K562 (cell line): Measurements from ENCODE around the gene TEX52. TPM values are rescaled to one million over a fixed set of nuclear protein-coding genes. Genes with fewer than 3 reads are reported as not detected.

Experiments
- ARNT ChIP-seq, 2 experiments: fragments of 450-650 bp; IDR thresholded peaks; 2 replicates each; pipeline ENCODE4 v1.6.1; 2016; ENCODE audit warnings: mild to moderate bottlenecking in 1 of 2
- BCOR ChIP-seq: fragments of 450-650 bp; IDR thresholded peaks from 2 replicates; pipeline ENCODE4 v1.6.1; 2016
- BMI1 ChIP-seq: fragments of 150-350 bp; IDR thresholded peaks from 2 replicates; pipeline ENCODE4 v1.6.1; 2014; ENCODE audit warnings: low read length
- EP400 ChIP-seq: fragments of 450-650 bp; IDR thresholded peaks from 2 replicates; pipeline ENCODE4 v1.6.1; 2017; ENCODE audit warnings: antibody characterized with exemption, mild to moderate bottlenecking, moderate library complexity
- HMG20B ChIP-seq: fragments of 250-450 bp; sonication (Bioruptor Pico); IDR thresholded peaks from 2 replicates; pipeline ENCODE4 v1.5.0; 2021; ENCODE audit warnings: mild to moderate bottlenecking
- ILF3 ChIP-seq: fragments of 450-650 bp; IDR thresholded peaks from 2 replicates; pipeline ENCODE4 v1.6.1; 2018; ENCODE audit warnings: antibody characterized with exemption, mild to moderate bottlenecking, moderate library complexity, borderline replicate concordance
- KAT7 ChIP-seq: sonication (generic); formaldehyde crosslinking; IDR thresholded peaks from 2 replicates; pipeline ENCODE4 v1.8.0; 2022; ENCODE audit warnings: missing genetic modification reagents, mild to moderate bottlenecking, borderline replicate concordance
- KLF13 ChIP-seq: fragments of 450-650 bp; IDR thresholded peaks from 2 replicates; pipeline ENCODE4 v1.6.1; 2016; ENCODE audit warnings: missing genetic modification characterization, low read depth, mild to moderate bottlenecking, missing compliant biosample characterization, moderate library complexity, borderline replicate concordance
- NFATC3 ChIP-seq: fragments of 450-650 bp; IDR thresholded peaks from 2 replicates; pipeline ENCODE4 v1.6.1; 2017; ENCODE audit warnings: mild to moderate bottlenecking
- NR4A1 ChIP-seq, 2 experiments: fragments of 250-450 bp in 1 of 2; fragments of 450-650 bp in 1 of 2; sonication (Bioruptor Pico) in 1 of 2; IDR thresholded peaks; 2 replicates each; pipeline versions ENCODE4 v1.4.0 to v1.6.1; 2016 to 2020; ENCODE audit warnings: mild to moderate bottlenecking in 2 of 2, missing compliant biosample characterization in 1 of 2, missing genetic modification characterization in 1 of 2, moderate library complexity in 1 of 2
- NRF1 ChIP-seq, 2 experiments: fragments of 450-650 bp; IDR thresholded peaks in 1 of 2; conservative IDR thresholded peaks in 1 of 2; 2 replicates each; pipeline ENCODE4 v1.6.1; 2014; ENCODE audit warnings: mild to moderate bottlenecking in 2 of 2
- POLR2A ChIP-seq: fragments of 450-650 bp; conservative IDR thresholded peaks from 2 replicates; pipeline ENCODE4 v1.6.1; 2016
- RB1 ChIP-seq: fragments of 450-650 bp; IDR thresholded peaks from 2 replicates; pipeline ENCODE4 v1.6.1; 2017; ENCODE audit warnings: low read depth, mild to moderate bottlenecking
- RBFOX2 ChIP-seq: fragments of 200-400 bp; formaldehyde crosslinking; IDR thresholded peaks from 2 replicates; pipeline ENCODE4 v1.6.1; 2017; ENCODE audit warnings: low read depth, mild to moderate bottlenecking, low read length, moderate library complexity
- RBM15 ChIP-seq: fragments of 200-400 bp; formaldehyde crosslinking; IDR thresholded peaks from 2 replicates; pipeline ENCODE4 v1.6.1; 2018; ENCODE audit warnings: mild to moderate bottlenecking, low read length, moderate library complexity; ENCODE audit not compliant: insufficient read depth
- SAP30 ChIP-seq: fragments of 200-600 bp; sonication (generic); IDR thresholded peaks from 2 replicates; pipeline ENCODE4 v1.6.1; 2012; ENCODE audit warnings: borderline replicate concordance, low read depth, mild to moderate bottlenecking, moderate library complexity, low read length, control low read depth, inconsistent platforms; ENCODE audit not compliant: insufficient read depth, poor library complexity, severe bottlenecking
- SETDB1 ChIP-seq: IDR thresholded peaks from one replicate; pipeline ENCODE4 v1.6.1; 2012; ENCODE audit warnings: low read length, control low read depth, inconsistent platforms
- SMAD2 ChIP-seq: fragments of 150-350 bp; IDR thresholded peaks from 2 replicates; pipeline ENCODE4 v1.6.1; 2014; ENCODE audit warnings: low read depth, mild to moderate bottlenecking, low read length
- SUPT5H ChIP-seq: fragments of 450-650 bp; IDR thresholded peaks from 2 replicates; pipeline ENCODE4 v1.6.1; 2016
- ZNF121 ChIP-seq: sonication (generic); formaldehyde crosslinking; conservative IDR thresholded peaks from 2 replicates; pipeline ENCODE4 v1.8.0; 2022; ENCODE audit warnings: missing genetic modification reagents
- polyA plus RNA-seq, 8 experiments: library from polyadenylated mRNA; depleted of rRNA in 4 of 8; stranded (reverse) in 5 of 8; unstranded in 3 of 8; fragments of >200 nt; fragmentation: Nextera tagmentation in 2 of 8; fragmentation: Illumina TruSeq in 1 of 8; extraction: Ambion mirVana in 2 of 8; extraction: Trizol in 1 of 8; gene quantifications; 2 replicates each; pipeline versions ENCODE4 v1.2.1 to v1.2.3, GENCODE V29; 2011 to 2014; ENCODE audit warnings: inconsistent platforms in 1 of 8, missing spikeins in 1 of 8
- total RNA-seq, 7 experiments: library from RNA; depleted of rRNA in 6 of 7; stranded (reverse); fragments of >200 nt in 6 of 7; fragmentation: Illumina TruSeq in 2 of 7; extraction: Trizol in 2 of 7; gene quantifications; 2 replicates each; pipeline versions ENCODE4 v1.2.1 to v1.2.3, GENCODE V29; 2011 to 2021; ENCODE audit warnings: low replicate concordance in 1 of 7
- TF ChIP-seq, protein P1 (sequence below): fragments of 250-450 bp; sonication (Bioruptor Pico); IDR thresholded peaks from 2 replicates; pipeline ENCODE4 v1.4.0; 2020; ENCODE audit warnings: mild to moderate bottlenecking
- TF ChIP-seq, protein P2 (sequence below): sonication (generic); formaldehyde crosslinking; IDR thresholded peaks from 2 replicates; pipeline ENCODE4 v1.8.0; 2023; ENCODE audit warnings: mild to moderate bottlenecking, missing genetic modification reagents
- TF ChIP-seq, protein P3 (sequence below): sonication (generic); formaldehyde crosslinking; IDR thresholded peaks from 2 replicates; pipeline ENCODE4 v1.8.0; 2022; ENCODE audit warnings: mild to moderate bottlenecking, low read depth, missing genetic modification reagents

The TEX52 gene
- total and polyA plus RNA-seq, 9 of the 15 experiments (the other 6 are each of a cell fraction or from before 2014, with no cell fraction given) = not detected

DNA sequence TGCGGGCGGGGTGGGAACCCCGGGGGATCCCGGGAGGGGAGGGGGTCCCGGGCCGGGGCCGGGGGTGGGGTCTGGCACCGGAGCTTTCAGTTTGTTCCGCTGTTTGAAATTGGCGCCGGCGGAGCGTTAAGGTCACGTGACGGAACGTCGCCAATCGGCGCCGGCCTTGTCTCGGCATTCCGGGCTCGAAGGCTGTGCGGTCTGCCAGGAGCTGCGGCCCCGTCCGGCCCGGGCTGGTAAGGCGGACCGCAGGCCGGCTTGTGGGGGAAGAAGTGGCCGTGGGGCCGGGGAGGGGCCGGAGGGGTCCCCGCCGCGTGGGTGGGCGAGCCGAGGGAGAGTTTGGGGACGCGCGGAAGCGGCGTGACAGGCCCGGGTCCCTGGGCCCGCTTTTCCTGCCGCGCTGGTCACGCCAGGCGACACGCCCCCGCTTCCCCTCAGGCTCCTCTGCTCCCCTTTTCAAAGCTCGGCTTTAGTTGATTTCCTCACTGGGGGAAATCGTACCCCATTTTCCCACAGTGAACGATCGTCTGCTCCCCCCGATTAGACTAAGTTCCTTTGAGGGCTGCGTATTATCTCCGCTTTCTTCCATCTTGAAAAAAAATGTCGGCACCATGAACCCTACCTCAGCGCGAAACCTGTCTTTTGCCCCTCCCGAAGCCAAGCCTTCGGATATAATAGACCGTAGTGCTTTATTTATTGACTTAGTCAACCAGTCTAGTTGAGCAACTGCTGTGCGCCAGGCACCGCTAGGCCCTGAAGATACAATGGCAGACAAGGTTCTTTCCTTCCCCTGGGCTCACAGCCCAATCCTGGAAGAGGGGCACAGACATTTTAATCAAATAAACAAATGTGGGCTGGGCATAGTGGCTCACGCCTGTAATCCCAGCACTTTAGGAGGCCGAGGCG is 20.5 kb upstream of the TEX52 start, which contains the start of the genes FOXM1 and RHNO1 (continued):
- TF ChIP-seq, protein P1, sequence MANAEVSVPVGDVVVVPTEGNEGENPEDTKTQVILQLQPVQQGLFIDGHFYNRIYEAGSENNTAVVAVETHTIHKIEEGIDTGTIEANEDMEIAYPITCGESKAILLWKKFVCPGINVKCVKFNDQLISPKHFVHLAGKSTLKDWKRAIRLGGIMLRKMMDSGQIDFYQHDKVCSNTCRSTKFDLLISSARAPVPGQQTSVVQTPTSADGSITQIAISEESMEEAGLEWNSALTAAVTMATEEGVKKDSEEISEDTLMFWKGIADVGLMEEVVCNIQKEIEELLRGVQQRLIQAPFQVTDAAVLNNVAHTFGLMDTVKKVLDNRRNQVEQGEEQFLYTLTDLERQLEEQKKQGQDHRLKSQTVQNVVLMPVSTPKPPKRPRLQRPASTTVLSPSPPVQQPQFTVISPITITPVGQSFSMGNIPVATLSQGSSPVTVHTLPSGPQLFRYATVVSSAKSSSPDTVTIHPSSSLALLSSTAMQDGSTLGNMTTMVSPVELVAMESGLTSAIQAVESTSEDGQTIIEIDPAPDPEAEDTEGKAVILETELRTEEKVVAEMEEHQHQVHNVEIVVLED = peak; percentile 71
- no peak for TF ChIP-seq HMG20B (CRISPR knock-in tag)
- peak; percentile 89 for TF ChIP-seq RBFOX2
- no peak for TF ChIP-seq RBM15
- peak; percentile 82; the same call in 1 of the 2 replicates for TF ChIP-seq KLF13 (tag)
- TF ChIP-seq EP400 = peak; percentile 76; the same call in 1 of the 2 replicates
- 0 out of 2 replicates have a peak, but pooled peaks have one; percentile 13 for TF ChIP-seq KAT7 (CRISPR knock-in tag)
- peak; percentile 46 for TF ChIP-seq RB1
- TF ChIP-seq, protein P2, sequence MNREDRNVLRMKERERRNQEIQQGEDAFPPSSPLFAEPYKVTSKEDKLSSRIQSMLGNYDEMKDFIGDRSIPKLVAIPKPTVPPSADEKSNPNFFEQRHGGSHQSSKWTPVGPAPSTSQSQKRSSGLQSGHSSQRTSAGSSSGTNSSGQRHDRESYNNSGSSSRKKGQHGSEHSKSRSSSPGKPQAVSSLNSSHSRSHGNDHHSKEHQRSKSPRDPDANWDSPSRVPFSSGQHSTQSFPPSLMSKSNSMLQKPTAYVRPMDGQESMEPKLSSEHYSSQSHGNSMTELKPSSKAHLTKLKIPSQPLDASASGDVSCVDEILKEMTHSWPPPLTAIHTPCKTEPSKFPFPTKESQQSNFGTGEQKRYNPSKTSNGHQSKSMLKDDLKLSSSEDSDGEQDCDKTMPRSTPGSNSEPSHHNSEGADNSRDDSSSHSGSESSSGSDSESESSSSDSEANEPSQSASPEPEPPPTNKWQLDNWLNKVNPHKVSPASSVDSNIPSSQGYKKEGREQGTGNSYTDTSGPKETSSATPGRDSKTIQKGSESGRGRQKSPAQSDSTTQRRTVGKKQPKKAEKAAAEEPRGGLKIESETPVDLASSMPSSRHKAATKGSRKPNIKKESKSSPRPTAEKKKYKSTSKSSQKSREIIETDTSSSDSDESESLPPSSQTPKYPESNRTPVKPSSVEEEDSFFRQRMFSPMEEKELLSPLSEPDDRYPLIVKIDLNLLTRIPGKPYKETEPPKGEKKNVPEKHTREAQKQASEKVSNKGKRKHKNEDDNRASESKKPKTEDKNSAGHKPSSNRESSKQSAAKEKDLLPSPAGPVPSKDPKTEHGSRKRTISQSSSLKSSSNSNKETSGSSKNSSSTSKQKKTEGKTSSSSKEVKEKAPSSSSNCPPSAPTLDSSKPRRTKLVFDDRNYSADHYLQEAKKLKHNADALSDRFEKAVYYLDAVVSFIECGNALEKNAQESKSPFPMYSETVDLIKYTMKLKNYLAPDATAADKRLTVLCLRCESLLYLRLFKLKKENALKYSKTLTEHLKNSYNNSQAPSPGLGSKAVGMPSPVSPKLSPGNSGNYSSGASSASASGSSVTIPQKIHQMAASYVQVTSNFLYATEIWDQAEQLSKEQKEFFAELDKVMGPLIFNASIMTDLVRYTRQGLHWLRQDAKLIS (CRISPR knock-in tag) = peak; percentile 47; the same call in 1 of the 2 replicates
- TF ChIP-seq ILF3 = no peak
- no peak for TF ChIP-seq SETDB1
- TF ChIP-seq BMI1 = no peak
- TF ChIP-seq, protein P3, sequence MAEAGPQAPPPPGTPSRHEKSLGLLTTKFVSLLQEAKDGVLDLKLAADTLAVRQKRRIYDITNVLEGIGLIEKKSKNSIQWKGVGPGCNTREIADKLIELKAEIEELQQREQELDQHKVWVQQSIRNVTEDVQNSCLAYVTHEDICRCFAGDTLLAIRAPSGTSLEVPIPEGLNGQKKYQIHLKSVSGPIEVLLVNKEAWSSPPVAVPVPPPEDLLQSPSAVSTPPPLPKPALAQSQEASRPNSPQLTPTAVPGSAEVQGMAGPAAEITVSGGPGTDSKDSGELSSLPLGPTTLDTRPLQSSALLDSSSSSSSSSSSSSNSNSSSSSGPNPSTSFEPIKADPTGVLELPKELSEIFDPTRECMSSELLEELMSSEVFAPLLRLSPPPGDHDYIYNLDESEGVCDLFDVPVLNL (CRISPR knock-in tag) = peak; percentile 98
- TF ChIP-seq ARNT (IDR thresholded peaks at IDR 0.05) = no peak
- no peak for TF ChIP-seq BCOR
- no peak for TF ChIP-seq NR4A1 (CRISPR knock-in tag; IDR thresholded peaks at IDR 0.05)
- TF ChIP-seq NR4A1 (tag; IDR thresholded peaks at IDR 0.05) = no peak
- no peak for TF ChIP-seq NFATC3
- TF ChIP-seq POLR2A = peak; percentile 79
- peak; percentile 28 for TF ChIP-seq SAP30
- TF ChIP-seq ZNF121 (CRISPR knock-in tag) = no peak
- TF ChIP-seq SUPT5H = peak; percentile 71
- no peak for TF ChIP-seq NRF1 (conservative IDR thresholded peaks at IDR 0.05 in 1 of 2, IDR thresholded peaks at IDR 0.05 in 1 of 2)
- TF ChIP-seq SMAD2 = no peak
